Fibroblast of lung (primary cell): Measurements from ENCODE around the gene BMP4. TPM values are rescaled to one million over a fixed set of nuclear protein-coding genes. Genes with fewer than 3 reads are reported as not detected.
A peak's percentile ranks its signal among the peaks of the same experiment; 100 is the strongest.

Source experiments
- DNase-seq, 2 donors: peaks; one replicate each; pipeline versions ENCODE4 v3.0.0 to v3.0.0-alpha.2; 2010; ENCODE audit warnings: low read depth in 2 of 2
- H2AFZ ChIP-seq: 2 replicates; pipeline ENCODE4 v1.5.1; 2012; ENCODE audit warnings: low read length, control low read depth, inconsistent platforms
- H3K27ac ChIP-seq: 2 replicates; pipeline ENCODE4 v1.5.1; 2011; ENCODE audit warnings: low read length, control low read depth; ENCODE audit not compliant: insufficient read depth
- H3K27me3 ChIP-seq: 2 replicates; pipeline ENCODE4 v1.5.1; 2011; ENCODE audit warnings: mild to moderate bottlenecking, low read length; ENCODE audit not compliant: control insufficient read depth, insufficient read depth
- H3K36me3 ChIP-seq: 2 replicates; pipeline ENCODE4 v1.5.1; 2011; ENCODE audit warnings: low read length; ENCODE audit not compliant: control insufficient read depth, insufficient read depth
- H3K4me1 ChIP-seq: 2 replicates; pipeline ENCODE4 v1.5.1; 2011; ENCODE audit warnings: low read length; ENCODE audit not compliant: control insufficient read depth, insufficient read depth; ENCODE audit errors: extremely low read depth
- H3K4me2 ChIP-seq: 2 replicates; pipeline ENCODE4 v1.5.1; 2011; ENCODE audit warnings: low read length, control low read depth; ENCODE audit not compliant: insufficient read depth; ENCODE audit errors: extremely low read depth
- H3K4me3 ChIP-seq, 4 experiments: fragments of 200-600 bp in 1 of 4; sonication (generic) in 1 of 4; replicated peaks in 1 of 4; 2 replicates each; pipeline ENCODE4 v1.5.1; 2011 to 2016; ENCODE audit warnings: low read length in 4 of 4, low read depth in 3 of 4, mild to moderate bottlenecking in 3 of 4, control low read depth in 2 of 4, inconsistent platforms in 1 of 4, mixed read lengths in 1 of 4; ENCODE audit not compliant: insufficient read depth in 1 of 4; ENCODE audit errors: control extremely low read depth in 1 of 4
- H3K79me2 ChIP-seq: 2 replicates; pipeline ENCODE4 v1.5.1; 2012; ENCODE audit warnings: mild to moderate bottlenecking, low read length, inconsistent platforms; ENCODE audit not compliant: control insufficient read depth, insufficient read depth
- H3K9ac ChIP-seq: 2 replicates; pipeline ENCODE4 v1.5.1; 2011; ENCODE audit warnings: mild to moderate bottlenecking, low read length, control low read depth; ENCODE audit not compliant: insufficient read depth
- H3K9me3 ChIP-seq: 2 replicates; pipeline ENCODE4 v1.5.1; 2012; ENCODE audit warnings: low read depth, low read length; ENCODE audit not compliant: control insufficient read depth, insufficient read depth
- H4K20me1 ChIP-seq: 2 replicates; pipeline ENCODE4 v1.5.1; 2011; ENCODE audit warnings: low read length; ENCODE audit not compliant: control insufficient read depth, insufficient read depth; ENCODE audit errors: extremely low read depth
- CTCF ChIP-seq, 2 donors: IDR thresholded peaks in 1 of 2; conservative IDR thresholded peaks in 1 of 2; 1 replicate in 1 of 2; 2 replicates in 1 of 2; pipeline ENCODE4 v1.5.1; 2011 to 2012; ENCODE audit warnings: low read length in 2 of 2, control low read depth in 1 of 2, inconsistent platforms in 1 of 2, low read depth in 1 of 2, mild to moderate bottlenecking in 1 of 2
- EZH2 ChIP-seq: IDR thresholded peaks from 2 replicates; pipeline ENCODE4 v1.5.1; 2012; ENCODE audit warnings: low read length, control low read depth, mild to moderate bottlenecking; ENCODE audit errors: missing control alignments
- polyA plus RNA-seq, 2 donors: library from polyadenylated mRNA; depleted of rRNA in 1 of 2; stranded (reverse) in 1 of 2; unstranded in 1 of 2; fragments of >200 nt; gene quantifications; 2 replicates each; pipeline ENCODE4 v1.2.1, GENCODE V29; 2011 to 2012; ENCODE audit warnings: missing spikeins in 1 of 2
- total RNA-seq: library from RNA; depleted of rRNA; stranded (reverse); fragments of >200 nt; gene quantifications from 2 replicates; pipeline ENCODE4 v1.2.1, GENCODE V29; 2014

BMP4 gene
- total and polyA plus RNA-seq, 2 donors (not counting 1 experiment from before 2014, with no cell fraction given) = 11.4 to 77.5 TPM

GRCh38 chr14:53921027-53921426 is 35.6 kb downstream of the BMP4 start:
- Histone ChIP-seq H3K27ac (no peak overlapping the region), H3K27me3 (no peaks in the 10 kb centered on the region), H2AFZ (no peak overlapping the region), H3K4me2 (no peak overlapping the region), H3K9me3 (no peaks in the 10 kb centered on the region), H4K20me1 (no peaks in the 10 kb centered on the region), H3K4me1 (peaks cover 6% of the 10 kb centered on the region), H3K9ac (no peak overlapping the region), H3K79me2 (no peaks in the 10 kb centered on the region), H3K4me3 (no peak overlapping the region), H3K36me3 (no peaks in the 10 kb centered on the region)
- DNase-seq = no peak
- no peak for TF ChIP-seq EZH2
- TF ChIP-seq CTCF (conservative IDR thresholded peaks at IDR 0.05 in 1 of 2, IDR thresholded peaks at IDR 0.05 in 1 of 2; ENCODE audit: low read depth in 1 of 2, low read length in 2 of 2) = no peak

GRCh38 chr14:53916239-53916638 is 40.4 kb downstream of the BMP4 start:
- Histone ChIP-seq H3K9me3 (no peaks in the 10 kb centered on the region), H3K4me3 (no peak overlapping the region), H3K27ac (no peak overlapping the region), H2AFZ (no peak overlapping the region), H3K4me1 (no peaks in the 10 kb centered on the region), H3K9ac (no peak overlapping the region), H3K4me2 (no peak overlapping the region), H4K20me1 (no peaks in the 10 kb centered on the region), H3K27me3 (no peaks in the 10 kb centered on the region), H3K79me2 (no peaks in the 10 kb centered on the region), H3K36me3 (no peaks in the 10 kb centered on the region)
- TF ChIP-seq EZH2 = no peak
- no peak for TF ChIP-seq CTCF (conservative IDR thresholded peaks at IDR 0.05 in 1 of 2, IDR thresholded peaks at IDR 0.05 in 1 of 2; ENCODE audit: low read depth in 1 of 2, low read length in 2 of 2)
- no peak for DNase-seq

GRCh38 chr14:53915364-53916014 is 41.1 kb downstream of the BMP4 start:
- no peaks in the 10 kb centered on the region for H3K9me3 ChIP-seq
- H3K36me3 ChIP-seq = no peaks in the 10 kb centered on the region
- no peak overlapping the region for H2AFZ ChIP-seq
- DNase-seq = peak in 1 of 2 donors; percentile 16
- H3K4me3 ChIP-seq = no peak overlapping the region
- no peak overlapping the region for H3K4me2 ChIP-seq
- no peaks in the 10 kb centered on the region for H3K79me2 ChIP-seq
- no peaks in the 10 kb centered on the region for H3K4me1 ChIP-seq
- no peaks in the 10 kb centered on the region for H4K20me1 ChIP-seq
- no peak overlapping the region for H3K9ac ChIP-seq
- TF ChIP-seq CTCF (conservative IDR thresholded peaks at IDR 0.05 in 1 of 2, IDR thresholded peaks at IDR 0.05 in 1 of 2; ENCODE audit: low read depth in 1 of 2, low read length in 2 of 2) = no peak
- TF ChIP-seq EZH2 = no peak
- no peak overlapping the region for H3K27ac ChIP-seq
- H3K27me3 ChIP-seq = no peaks in the 10 kb centered on the region
